HG02610 (cell line): ENCODE data around the gene AGAP2.
A peak's percentile ranks its signal among the peaks of the same experiment; 100 is the strongest.
"Not testable (repeated sequence)": the region's sequence is repeated elsewhere in the genome, so short reads cannot be mapped to it uniquely, and the experiment has no call there.

Source experiments
- ATAC-seq: cut with Tn5 transposase; IDR thresholded peaks from one replicate; pipeline ENCODE4 v1.9.1; 2021; ENCODE audit warnings: mild to moderate bottlenecking, moderate library complexity; ENCODE audit not compliant: unreplicated experiment

AGAP2 gene

DNA sequence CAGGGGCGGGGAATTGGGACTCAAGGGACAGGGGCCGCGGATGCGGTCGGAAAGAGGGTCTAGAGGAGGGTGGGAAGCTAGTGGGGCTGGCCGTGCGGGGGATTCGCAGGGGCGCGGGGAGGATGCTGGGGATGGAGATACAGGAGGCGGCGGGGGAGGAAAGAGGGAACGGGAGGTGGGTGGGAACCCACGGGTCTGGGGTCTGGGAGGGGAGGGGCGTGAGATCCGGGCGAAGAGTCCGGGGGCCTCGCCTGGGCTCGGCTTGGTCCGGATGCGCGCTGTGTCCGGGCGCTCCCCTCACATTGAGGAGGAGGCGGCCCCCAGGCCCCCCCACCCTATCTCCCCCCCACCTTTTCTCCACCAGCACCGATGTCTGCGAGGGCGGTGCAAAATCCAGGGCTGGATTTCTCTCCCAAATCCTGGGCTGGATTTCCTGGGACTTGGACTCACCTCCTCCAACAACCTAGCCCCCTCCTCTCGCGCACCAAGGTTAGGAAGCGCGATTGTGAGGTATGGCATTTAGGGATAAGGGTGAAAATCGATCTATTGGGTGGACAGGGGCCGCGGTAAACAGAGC lies at the start of gene AGAP2:
TSS of gene AGAP2 (minus strand) at position 82 of the 577 bp plus-strand sequence. CDS start 496 bp downstream, outside the sequence.
- ATAC-seq = no peak

DNA sequence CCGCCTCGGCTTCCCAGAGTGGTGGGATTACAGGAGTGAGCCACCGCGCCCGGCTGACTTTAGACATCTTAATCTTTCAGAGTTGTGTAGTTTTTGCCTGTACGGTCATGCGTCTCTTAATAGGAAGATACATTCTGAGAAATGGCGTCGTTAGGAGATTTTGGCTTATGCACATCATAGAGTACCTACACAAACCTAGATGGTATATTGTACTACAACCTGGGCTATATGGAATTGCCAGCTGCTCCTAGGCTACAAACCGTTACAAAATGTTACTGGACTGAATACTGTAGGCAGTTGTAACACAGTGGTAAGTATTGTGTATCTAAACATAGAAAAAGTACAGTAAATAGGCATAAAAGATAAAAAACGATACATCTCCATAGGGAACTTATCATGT lies 45.3 kb upstream of the AGAP2 start:
- ATAC-seq = no peak

DNA sequence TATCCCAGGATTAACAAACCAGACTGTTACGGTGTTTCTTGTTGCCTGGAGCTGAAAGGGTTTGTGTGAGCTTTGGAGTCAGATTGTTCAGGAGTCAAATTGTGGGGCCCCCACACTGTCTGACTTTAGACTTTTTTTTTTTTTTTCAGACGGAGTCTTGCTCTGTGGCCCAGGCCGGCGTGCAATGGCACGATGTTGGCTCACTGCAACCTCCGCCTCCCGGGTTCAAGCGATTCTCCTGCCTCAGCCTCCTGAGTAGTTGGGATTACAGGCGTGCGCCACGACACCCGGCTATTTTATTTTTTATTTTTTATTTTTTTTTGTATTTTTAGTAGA lies 44.9 kb upstream of the AGAP2 start:
- no peak for ATAC-seq

DNA sequence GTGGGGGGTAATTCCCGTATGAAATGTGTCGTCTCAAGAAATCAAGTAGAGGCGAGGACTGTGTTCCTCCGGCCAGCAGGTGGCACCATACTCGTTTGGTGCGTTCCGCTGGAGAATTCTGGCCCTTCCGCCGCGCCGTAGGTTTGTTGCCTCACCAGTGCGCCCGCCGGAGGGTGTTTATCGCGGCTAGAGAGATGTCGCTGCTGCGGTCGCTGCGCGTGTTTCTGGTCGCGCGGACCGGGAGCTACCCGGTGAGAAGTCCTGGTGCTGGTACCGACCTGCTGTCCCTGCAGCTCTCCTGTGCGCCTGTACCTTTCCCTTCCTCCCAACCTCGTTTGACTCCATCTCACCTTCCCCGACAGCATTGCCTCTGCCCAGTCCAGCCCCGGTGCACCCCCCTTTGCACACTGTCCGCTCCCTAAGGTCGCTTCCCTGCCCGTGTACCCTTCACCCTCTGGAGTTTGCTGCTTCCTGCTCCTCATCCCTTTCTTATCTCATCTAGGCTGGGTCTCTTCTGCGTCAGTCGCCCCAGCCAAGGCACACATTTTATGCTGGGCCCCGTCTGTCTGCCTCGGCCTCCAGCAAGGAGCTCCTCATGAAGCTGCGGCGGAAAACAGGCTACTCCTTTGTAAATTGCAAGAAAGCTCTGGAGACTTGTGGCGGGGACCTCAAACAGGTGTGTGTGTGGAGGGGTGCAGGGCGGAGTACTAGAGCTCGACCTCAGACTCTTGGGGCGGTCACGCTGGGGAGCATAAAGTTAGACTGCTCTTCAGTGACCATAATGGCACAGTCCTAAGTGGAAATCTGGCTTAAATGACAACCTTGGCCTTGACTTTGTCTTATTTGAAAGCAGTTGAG lies 44.3 kb upstream of the AGAP2 start, which contains the start of gene TSFM:
TSS of gene TSFM (plus strand) at position 180 of the 858 bp plus-strand sequence. CDS start at position 195, 15 bp downstream.
- peak; percentile 79 for ATAC-seq

DNA sequence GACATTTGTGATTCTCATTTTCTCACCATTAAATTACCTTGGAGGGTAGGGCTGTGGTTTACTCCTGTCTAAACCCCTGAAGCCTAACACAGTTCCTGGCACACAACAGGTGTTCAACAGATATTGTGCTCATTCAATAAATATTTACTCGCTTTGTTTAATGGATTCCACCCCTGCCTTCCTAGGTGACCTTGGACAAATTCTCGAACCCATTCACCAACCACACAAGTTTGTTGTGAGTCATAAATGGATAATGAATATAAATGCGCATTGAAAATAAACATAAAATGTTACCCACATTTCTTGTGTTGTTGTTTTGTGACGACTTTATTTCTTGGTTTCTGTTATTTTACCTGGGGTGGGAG lies 43.7 kb upstream of the AGAP2 start:
- peak; percentile 12 for ATAC-seq

DNA sequence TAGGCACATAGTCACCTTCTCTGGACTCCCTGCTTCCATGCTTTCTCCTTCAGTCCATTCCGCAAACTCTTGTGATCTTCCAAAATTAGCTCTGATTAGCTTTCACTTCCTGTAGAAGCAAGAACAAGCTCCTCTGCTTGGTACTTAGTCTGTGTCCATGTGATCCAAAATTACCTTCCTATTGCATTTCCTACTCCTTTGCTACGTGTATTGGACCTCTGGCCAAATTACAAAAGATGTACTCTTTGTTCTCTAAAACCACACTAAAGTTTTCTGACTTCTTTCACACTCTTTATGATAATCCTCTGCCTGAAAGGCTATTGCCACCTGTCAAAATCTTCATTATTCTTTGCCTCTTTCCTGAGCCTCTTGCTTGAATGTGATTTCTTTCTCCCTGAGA lies 43.3 kb upstream of the AGAP2 start:
- ATAC-seq = no peak

DNA sequence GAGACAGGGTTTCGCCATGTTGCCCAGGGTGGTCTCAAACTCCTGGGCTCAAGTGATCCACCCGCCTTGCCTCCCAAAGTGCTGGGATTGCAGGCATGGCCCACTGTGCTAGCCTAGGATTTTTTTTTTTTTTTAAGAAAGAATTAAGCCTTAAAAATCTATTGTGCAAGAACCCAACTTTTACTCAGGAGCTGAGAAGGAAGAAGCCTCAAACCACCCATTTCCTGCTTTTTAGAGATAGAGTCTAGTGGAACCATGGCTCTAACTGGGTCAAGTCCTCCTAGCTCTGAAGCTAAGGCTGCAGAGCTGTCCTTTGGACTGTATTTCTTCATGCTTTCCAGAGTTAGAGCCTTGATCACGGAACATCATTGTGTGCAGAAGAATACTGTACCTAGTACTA lies 42.7 kb upstream of the AGAP2 start:
- no peak for ATAC-seq

DNA sequence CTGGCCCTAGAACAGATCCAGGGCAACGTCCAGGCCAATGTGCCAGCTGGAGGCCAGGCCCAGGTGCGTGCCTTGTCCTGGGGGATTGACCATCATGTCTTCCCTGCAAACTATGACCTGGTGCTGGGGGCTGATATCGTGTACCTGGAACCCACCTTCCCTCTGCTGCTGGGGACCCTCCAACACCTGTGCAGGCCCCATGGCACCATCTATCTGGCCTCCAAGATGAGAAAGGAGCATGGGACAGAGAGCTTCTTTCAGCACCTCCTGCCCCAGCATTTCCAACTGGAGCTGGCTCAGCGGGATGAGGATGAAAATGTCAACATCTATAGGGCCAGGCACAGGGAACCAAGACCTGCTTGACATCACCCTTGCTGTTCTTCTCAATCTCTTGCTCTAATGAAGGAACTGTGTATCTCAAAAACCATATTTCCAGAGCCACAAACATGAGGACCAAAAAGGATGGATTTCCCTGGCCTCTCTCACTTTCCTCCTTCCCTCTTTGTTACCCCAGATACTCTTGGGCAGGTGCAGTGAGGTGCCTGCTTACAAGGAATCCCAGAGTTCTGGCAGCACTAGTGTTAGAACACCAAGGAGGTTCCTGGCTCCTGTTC lies 41.8 kb upstream of the AGAP2 start:
- no peak for ATAC-seq

DNA sequence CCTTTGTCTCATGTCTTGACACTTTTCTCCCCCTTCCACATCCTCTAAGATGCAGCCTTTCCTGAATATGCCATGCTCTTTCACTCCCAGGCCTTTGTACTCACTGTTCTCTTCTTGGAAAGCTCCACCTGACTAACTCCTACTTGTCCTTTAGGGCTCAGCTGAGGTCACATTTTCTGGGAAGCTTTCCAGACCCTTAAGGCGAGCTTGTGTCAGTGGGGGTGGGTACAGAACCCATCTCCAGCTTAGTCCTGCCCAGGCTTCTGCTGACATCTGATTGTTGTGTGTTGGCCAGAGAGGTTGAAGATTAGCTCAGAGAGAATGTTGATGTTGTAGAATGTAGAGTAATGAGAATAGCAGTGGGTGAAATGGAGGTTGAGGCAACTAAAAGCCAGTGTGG lies 41.2 kb upstream of the AGAP2 start:
- no peak for ATAC-seq

DNA sequence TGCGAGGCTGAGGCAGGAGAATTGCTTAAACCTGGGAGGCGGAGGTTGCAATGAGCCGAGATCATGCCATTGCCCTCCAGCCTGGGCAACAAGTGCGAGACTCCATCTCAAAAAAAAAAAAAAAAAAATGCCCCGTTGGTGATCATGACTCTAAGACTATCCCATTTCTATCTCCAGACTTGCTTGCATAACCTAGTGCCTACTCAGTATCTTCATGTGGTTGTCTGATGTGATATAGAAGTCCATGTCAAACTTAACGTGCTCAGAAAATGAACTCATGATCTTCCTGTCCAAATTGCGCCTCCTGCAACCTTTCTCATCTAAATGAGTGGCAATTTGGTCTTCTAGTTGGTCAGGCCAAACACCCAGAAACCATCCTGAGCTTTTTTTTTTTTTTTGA lies 39.4 kb upstream of the AGAP2 start:
- no peak for ATAC-seq

DNA sequence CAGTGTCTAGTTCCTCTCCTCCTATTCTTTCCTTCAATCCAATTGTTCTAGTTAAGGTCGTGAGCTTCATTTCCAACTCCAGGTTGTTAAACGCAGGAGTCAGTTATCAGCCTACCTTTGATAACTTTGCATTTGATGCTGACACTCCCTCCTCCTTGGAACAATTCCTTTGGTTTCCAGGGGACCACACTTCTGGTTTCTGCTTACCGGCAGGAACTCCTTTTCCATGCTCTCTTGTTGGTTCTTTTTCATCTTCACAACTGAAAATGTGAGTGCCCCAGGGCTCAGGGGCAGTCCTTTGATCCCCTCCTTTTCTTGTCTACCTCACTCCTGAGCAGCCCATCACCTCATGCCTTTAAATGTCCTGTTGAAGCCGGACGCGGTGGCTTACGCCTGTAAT lies 38.8 kb upstream of the AGAP2 start:
- no peak for ATAC-seq

DNA sequence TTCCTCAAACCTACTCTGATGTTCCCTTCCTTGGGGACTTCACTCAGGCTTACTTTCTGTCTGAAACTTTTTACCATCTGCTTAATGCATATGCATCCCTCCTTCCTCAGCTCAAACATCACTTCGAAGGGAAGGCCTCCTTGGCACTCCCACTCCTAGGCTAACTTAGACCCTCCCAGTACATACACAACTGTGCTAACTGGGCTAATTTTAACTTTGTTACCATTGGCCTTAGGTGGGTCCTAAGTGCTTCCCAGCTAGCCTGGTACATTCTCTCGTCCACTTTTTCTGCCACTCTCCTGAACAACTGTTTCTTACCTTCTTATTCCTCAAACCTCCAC lies 37.7 kb upstream of the AGAP2 start:
- ATAC-seq = no peak

DNA sequence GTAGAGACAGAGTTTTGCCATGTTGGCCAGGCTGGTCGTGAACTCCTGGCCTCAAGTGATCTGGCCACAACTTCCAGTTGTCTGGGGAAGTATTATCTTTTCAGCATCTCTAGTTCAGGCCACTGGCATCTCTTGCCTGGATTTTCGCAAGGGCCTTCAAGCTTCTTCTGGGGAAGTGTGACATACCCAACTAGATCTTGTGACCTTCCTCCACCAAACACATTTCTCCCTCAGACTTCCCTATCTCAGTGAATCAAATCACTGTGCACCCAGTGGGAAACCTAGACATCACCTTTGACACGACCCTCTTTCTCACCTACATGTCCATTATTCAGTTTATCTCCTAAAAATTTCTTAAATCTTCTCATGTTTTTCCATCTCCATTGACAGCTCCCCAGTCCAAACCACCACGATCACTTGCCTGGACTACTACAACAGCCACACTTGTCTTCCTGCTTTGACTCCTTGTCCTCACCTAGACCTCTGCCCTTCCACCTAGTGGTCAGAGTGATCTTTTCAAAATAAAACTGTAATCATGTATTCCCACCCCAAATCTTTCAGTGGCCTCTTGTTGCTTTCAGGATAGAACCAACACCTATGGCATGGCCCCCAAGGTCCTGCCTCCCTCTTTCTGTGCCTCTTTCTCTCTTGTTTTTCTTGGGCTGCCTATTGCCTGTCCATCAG lies 37.2 kb upstream of the AGAP2 start:
- no peak for ATAC-seq

DNA sequence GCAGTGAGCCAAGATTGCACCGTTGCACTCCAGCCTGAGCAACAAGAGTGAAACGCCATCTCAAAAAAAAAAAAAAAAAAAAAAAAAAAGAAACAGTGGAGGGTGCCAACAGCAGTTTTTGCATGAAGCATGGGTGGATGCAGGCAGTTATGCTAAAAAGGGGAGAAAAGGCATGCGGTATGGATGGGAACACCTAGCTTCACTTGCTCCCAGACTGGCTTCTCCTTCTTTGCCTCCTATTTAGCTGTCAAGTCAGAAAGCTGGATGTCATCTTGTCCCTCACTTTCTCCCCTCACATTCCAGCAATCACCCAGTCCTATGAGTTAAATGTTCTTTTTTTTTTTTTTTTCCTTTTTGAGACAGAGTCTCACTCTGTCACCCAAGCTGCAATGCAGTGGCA lies 36.5 kb upstream of the AGAP2 start:
- ATAC-seq = no peak

DNA sequence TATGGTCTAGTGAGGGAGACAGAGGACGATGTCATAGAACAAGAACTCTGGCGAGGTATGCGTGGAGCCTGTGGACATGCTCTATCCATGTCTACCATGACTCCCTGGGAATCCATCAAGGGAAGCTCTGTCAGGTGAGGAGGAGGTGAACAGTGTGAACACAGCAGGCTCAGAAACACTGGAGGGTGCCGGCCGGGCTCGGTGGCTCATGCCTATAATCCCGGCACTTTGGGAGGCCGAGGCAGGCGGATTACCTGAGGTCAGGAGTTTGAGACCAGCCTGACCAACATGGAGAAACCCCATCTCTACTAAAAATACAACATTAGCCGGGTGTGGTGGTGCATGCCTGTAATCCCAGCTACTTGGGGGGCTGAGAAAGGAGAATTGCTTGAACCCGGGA lies 36.1 kb upstream of the AGAP2 start:
- not testable (repeated sequence) for ATAC-seq

DNA sequence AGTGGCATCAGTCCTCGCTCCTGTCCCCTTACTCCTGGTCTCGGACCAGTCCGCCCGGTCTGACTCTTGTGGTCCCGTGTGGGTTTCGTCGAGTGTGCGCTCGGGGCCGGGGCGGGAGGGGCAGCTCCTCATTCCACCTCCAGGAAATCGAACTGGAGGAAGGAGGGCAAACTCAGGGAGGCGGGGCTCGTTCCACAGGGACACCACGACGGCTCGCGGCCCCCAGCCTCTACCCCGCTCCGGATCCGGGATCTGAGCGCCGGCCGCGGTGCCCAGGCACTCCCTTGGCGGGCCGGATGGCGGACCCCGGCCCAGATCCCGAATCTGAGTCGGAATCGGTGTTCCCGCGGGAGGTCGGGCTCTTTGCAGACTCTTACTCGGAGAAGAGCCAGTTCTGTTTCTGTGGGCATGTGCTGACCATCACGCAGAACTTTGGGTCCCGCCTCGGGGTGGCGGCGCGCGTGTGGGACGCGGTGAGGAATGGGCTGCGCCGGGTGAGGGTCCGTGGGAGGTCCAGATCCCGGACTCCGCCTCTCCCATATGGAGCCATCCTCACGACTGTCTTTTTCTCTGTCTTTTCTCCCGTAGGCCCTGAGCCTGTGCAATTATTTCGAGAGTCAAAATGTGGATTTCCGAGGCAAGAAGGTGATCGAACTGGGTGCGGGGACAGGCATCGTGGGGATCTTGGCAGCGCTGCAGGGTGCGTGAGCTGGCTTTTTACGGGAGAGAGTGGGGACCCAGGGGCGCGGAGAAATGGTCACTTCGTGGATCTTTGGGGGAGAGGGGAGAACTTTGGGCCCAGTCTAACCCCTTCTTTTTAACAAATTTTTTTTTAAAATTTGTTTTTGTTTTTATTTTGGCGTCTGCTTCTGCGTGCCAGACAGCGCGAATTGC lies 34.1 kb upstream of the AGAP2 start, which contains the start of gene EEF1AKMT3:
TSS of gene EEF1AKMT3 (plus strand) at position 186 of the 894 bp plus-strand sequence. CDS start at position 297, 111 bp downstream.
- ATAC-seq = peak; percentile 25

DNA sequence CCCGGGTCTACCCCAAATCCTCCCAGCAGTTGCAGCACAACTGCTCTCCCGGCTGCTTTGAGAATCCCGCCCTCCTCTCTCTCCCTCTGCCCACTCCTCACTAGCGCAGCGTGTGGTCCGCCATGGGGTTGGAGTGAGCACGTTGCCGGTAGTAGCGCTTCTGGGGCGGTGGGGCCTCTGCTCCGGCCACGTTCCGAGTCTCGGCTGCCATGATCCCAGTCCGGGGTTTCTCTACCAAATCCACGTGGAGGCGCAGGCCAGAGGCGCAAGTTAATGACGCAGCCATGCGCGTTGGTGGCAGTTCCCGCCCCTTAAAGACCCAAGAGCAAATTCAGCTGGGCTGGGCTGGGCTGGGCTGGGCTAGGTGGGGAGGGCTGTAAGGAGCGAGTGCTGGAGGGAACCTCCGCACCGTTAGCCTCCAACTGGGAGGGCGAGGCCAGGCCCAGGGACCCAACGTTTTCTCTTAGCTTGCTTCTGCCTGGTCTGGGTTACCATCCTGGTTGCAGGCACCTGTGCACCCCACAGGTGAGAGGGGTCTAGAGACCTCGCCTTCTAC lies 33.4 kb upstream of the AGAP2 start, which contains the start of gene METTL1:
TSS of gene METTL1 (minus strand) at position 233 of the 556 bp plus-strand sequence. CDS start at position 211, 22 bp downstream.
- peak; percentile 79 for ATAC-seq

DNA sequence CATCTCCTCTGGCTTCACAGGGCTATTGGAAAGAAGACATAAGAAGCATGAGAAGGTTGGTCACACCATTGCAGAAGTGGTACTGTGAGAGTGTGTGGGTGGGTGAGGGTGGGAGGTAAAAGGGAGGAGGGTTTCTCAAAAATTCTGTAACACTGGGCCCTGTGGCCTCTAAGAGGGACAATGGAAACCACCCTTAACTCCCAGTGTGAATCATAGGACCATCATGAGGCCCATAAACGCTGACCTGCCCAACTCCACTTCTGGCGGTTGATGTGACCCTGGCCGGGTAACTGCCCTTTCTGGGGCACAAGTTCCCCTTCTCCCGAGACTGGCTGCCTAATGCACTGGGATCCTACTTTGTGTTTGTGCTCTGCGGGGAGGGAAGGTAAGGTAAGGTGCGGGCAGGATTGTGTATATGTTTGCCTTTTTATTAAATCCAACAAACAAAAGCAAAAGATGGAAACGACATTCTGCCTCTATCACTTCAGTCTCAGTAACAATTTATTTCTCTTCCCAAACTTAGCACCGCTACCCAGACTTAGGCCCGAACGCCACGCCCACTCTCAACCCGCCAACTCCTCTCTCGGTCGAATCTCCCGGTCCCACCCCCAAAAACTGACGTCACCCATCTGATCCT lies 32.8 kb upstream of the AGAP2 start:
- ATAC-seq = peak; percentile 73

DNA sequence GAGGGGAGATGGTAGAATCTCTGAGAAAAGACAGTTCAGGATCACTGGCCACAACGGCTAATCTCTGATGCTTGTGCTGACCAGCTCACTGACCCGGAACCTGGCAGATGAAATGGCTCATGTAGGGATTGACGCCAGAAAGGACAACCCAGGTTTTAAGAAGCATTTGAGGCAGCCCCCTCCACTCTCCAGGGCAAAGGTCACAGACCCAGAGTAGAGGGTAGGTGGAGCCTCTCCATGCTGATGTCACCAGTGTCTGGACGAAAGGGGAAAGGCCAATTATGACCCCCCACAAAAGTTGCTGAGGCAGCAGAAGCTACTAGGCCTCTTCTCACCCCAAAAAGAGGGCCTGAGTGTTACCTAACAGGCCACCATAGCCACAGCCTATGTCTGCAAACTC lies 32.2 kb upstream of the AGAP2 start:
- ATAC-seq = no peak

DNA sequence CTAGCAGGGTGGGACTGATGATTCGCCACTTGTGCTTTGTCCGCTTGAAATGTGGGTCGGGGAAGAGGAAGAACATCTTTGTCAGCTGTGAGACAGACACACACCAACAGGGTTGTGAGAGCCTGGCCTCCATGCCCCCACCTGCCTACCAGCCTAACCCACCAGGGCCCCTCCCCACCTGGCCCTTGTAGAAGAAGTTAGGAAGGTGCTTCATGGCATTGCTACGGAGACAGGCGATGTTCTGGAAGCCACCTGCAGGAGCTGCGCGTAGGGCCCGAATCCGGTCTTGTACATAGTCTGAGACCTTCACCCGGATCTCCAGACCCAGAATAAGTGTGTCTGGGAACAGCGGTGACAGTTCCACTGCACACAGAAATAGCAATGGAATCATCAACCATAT lies 31.1 kb upstream of the AGAP2 start:
- ATAC-seq = no peak
